HG03469 (cell line): Measurements from ENCODE around the gene TMEM101.
"Not testable (repeated sequence)": the region's sequence is repeated elsewhere in the genome, so short reads cannot be mapped to it uniquely, and the experiment has no call there.

Source experiments
- ATAC-seq: cut with Tn5 transposase; IDR thresholded peaks from one replicate; pipeline ENCODE4 v1.9.1; 2021; ENCODE audit warnings: mild to moderate bottlenecking, moderate library complexity, moderate number of reproducible peaks; ENCODE audit not compliant: unreplicated experiment

TMEM101 gene

DNA sequence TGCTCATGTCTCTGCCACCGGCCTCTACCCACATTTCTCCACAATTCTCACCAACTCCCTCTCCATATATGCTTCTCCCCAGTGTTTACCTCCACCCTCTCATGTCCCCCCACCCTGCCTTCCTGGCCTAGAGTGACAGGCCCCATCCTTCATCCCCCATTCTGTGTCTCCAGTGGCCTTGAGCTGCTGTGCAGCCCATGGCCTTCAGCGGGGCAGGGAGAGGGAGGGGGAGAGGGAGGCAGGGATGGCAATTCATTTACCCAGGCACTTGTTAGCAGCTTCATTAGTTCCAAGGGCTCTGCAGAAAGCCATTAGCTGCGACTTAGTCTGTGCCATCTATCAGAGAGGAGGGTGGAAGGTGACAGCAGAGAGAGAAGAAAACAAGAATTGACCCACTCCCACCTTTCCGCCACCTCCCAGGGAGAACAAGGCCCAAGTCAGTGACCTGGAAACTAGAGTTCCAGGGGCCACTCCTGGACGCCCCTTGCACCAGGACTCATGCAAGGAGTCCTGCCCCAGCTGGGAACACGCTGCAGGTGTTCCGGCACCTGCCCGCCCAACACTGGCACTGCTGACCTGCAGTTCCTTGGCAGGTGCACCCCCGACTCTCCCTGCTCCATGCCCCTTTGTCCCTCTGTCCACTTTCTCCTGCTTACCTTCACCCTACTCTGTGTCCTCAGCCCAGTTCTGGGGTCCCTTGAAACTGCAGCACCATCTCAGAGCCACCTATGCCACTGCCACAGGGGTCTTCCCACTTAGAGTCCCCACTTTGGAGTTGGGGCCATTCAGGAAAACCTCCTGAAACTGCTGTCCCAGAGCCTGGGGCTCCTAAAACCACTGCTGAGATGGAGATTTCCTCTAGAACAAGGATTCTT lies 37.6 kb downstream of the TMEM101 start:
- no peak for ATAC-seq

DNA sequence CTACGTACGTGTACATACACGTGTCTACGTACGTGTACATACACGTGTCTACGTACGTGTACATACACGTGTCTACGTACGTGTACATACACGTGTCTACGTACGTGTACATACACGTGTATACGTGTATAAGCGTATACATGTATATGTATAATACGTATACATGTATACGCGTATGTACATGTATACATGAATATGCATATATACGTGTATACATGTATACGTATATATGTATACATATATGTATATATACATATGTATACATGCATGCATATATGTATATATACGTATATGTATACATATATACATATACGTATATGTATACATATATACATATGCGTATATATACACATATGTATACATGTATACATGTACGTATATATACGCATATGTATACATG lies 38.9 kb downstream of the TMEM101 start:
- ATAC-seq: no peak

DNA sequence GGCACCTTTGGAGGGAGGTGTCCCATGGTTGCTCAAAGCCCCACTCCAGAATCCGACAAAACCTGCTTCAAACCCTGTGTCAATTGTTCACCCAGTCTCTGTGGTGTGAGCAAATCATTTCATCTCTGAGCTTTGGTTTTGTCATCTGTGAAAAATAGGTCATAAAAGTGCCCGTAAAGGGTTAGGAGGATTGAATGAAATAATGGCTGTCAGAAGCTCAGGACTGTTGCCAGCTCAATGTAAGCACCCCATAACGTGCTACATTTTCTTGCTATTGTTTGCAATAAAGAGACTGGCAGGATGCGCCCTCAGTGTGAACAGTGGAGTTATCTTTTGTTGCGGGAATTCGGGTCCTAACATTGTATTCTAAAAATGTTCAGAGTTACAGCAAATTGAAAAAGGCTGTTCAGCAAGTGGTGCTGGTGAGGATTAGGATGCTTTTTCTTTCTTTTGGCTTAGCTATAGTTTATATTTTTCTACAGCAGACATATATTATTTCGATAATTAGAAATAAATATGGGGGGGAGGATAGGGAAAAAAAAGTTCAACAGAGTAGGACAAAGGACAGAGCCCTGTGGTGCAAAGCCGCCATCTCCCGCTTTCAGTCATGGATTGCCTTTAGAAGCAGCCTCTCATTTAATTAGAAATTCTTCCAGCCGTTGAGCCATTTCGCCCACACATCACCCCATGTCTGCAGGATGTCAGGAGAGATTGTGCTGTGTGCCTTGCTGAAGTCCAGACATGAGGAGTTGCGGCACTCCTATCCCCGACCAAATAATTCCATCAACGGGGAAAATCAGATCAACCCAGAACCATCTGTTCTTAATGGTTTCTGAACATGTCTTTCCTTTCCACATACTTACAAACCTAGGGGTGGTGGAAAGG lies 40.1 kb downstream of the TMEM101 start:
- ATAC-seq: no peak

DNA sequence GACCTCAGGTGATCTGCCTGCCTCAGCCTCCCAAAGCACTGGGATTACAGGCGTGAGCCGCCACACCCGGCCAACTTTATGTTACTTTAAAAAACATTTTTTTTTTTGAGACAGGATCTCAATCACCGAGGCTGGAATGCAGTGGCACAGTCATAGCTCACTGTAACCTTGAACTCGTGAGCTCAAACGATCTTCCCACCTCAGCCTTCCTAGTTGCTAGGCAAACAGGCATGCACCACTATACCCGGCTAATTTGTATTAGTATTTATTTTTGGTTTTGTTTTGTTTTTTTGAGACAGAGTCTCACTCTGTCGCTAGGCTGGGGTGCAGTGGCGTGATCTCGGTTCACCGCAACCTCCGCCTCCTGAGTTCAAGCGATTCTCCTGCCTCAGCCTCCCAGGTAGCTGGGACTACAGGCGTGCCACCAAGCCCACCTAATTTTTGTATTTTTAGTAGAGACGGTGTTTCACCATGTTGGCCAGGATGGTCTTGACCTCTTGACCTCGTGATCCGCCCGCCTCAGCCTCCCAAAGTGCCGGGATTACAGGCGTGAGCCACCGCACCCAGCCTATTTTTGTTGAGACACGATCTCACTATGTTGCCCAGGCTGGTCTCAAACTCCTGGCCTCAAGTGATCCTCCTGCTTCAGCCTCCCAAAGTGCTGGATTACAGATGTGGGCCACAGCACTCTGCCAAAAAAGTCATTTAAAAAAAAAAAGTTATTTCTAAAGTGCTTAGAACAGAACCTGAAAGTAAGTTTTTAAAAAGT lies 42.1 kb downstream of the TMEM101 start:
- ATAC-seq: not testable (repeated sequence)

DNA sequence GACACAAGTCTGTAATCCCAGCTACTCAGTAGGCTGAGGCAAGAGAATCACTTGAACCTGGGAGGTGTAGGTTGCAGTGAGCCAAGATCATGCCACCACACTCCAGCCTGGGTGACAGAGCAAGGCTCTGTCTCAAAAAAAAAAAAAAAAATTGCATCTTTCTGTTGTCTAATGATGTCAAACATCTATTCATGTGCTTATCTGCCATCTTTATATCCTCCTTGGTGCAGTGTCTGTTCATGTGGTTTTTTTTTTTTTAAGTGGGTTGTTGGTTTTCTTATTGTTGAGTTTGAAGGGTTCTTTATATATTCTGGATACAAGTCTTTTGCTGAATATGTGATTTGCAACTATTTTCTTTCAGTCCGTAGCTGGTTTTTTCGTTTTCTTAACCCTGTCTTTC lies 43.3 kb downstream of the TMEM101 start:
- ATAC-seq: not testable (repeated sequence)

DNA sequence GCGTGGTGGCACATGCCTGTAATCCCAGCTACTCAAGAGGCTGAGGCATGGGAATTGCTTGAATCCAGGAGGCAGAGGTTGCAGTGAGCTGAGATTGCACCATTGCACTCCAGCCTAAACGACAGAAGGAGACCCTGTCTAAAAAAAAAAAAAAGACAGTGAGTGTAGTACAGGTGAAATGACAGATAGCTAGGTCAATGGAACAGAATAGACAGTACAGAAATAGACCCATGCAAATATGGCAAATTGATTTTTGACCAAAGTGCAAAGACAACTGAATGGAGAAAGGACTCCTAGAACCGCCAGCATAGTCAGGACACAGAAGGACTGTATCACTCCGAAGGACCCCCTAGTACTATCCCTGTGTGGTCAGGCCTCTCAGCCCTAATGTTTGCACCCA lies 44.4 kb downstream of the TMEM101 start:
- ATAC-seq: no peak

DNA sequence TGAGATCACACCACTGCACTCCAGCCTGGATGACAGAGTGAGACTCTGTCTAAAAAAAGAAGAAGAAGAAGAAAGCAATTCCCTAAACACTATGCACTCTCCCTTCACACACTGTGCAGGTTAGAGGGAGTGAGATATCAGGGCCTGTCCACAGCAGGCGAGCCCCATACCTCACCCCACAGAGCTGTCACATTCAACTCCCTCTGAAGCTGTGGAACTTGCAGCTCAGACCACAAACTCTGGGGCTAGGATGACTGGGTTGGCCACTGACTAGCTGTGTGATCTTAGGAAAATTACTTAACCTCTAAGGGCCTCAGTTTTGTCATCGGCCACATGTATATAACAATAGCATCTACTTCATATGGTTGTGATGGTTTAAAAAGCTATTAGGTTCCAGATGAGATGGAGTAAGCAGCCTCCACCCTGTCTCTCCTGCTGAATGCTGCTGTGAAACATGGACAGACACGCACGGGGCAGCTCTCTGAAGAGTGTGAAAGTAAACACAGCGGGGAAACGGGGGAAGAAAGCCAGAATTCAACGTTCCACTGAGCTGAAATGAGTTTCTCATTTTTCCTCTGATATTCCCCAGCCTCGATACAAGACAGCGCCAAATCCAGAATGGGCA lies 47.4 kb downstream of the TMEM101 start:
- no peak for ATAC-seq

DNA sequence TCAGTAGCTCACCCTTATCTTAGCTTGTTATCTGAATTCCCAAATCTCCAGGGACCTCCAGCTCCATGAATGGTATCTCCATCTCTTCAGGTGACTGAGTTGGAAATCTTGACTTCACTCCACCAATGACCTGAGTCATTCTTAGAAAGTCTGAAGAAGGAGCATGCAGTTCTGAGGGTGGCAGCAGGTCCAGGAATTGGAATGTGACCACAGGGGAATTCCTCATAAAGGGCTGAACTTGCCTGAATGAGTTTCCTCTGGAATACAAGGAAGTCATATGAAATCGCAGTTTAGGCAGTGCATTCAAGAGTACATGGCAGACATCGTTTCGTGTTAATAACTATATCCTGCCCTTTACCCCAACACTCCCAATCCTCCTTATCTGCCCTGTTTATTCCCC lies 48.5 kb downstream of the TMEM101 start:
- no peak for ATAC-seq

DNA sequence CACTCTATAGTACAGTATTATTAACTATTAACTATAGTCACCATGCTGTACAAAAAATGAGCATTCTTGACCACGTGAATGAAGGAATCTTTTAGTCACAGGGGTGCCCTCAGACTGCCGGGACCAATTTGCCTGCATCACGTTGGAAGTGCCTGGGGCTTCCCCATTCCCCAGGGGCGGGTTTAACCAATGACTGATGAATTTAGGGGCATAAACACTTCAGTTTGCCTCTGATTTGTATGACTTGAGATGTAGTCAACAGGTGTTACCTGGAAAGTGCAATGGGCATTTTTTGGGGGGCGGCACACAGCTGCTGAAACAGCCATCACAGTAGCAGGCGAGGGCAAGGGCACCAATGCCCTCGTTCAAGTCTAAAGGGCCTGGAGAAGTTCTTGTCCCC lies 52.3 kb downstream of the TMEM101 start:
- ATAC-seq: no peak

DNA sequence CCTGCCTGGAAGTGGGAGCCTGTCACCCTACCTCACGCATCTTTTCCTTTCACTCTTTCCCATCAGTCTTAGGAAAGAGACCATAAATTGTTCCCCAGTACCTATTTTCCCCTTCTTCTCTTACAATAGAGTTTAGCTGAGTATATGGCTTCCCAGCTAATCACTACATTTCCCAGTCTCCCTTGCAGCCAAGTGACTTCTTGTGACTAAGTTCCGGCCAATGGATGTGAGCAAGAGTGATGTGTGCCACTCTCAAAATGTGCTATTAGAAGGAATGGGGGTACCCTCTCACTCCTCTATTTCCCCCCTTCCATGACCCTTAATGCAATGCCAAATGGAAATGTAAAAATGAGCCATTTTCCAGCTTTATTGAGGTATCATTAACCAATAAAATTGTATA lies 52.8 kb downstream of the TMEM101 start:
- no peak for ATAC-seq

DNA sequence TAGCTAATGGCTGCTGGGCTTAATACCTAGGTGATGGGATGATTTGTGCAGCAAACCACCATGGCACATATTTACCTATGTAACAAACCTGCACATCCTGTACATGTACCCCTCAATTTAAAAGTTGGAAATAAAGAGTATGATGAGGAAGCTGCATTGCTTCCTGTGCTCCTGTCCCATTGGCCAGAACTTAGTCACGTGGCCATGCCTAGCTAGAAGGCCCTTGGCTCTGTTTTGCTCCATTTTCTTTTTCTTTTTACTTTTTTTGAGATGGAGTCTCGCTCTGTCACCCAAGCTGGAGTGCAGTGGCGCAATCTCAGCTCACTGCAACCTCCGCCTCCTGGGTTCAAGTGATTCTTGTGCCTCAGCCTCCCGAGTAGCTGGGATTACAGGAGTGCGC lies 53.5 kb downstream of the TMEM101 start:
- not testable (repeated sequence) for ATAC-seq
